Type B pancreatic cell (in vitro differentiated cells): ENCODE results near the gene TRIM49C. TPM values are rescaled to one million over a fixed set of nuclear protein-coding genes. Genes with fewer than 3 reads are reported as not detected.
"Not testable (repeated sequence)": the region's sequence is repeated elsewhere in the genome, so short reads cannot be mapped to it uniquely, and the experiment has no call there.

Experiments
- DNase-seq: peaks from one replicate; pipeline ENCODE4 v3.0.0; 2021; ENCODE audit warnings: mixed read lengths; ENCODE audit not compliant: unreplicated experiment; ENCODE audit errors: extremely low spot score
- H3K27ac Mint-ChIP-seq: 2 replicates; pipeline ENCODE4 v1.8.0; 2021; ENCODE audit warnings: mild to moderate bottlenecking, mixed read lengths
- H3K27me3 Mint-ChIP-seq: 2 replicates; pipeline ENCODE4 v1.8.0; 2021; ENCODE audit warnings: mixed read lengths
- H3K36me3 Mint-ChIP-seq: 2 replicates; pipeline ENCODE4 v1.8.0; 2021; ENCODE audit warnings: mixed read lengths
- H3K4me1 Mint-ChIP-seq: one replicate; pipeline ENCODE4 v1.8.0; 2021; ENCODE audit warnings: mixed read lengths; ENCODE audit not compliant: unreplicated experiment
- H3K4me3 Mint-ChIP-seq: 2 replicates; pipeline ENCODE4 v1.8.0; 2021; ENCODE audit warnings: mild to moderate bottlenecking, mixed read lengths
- H3K9me3 Mint-ChIP-seq: 2 replicates; pipeline ENCODE4 v1.8.0; 2021; ENCODE audit warnings: mixed read lengths
- CTCF ChIP-seq: fragments of 200-600 bp; sonication (generic); conservative IDR thresholded peaks from 2 replicates; pipeline ENCODE4 v1.5.0; 2021; ENCODE audit warnings: antibody characterized with exemption, mild to moderate bottlenecking
- long read RNA-seq: library from polyadenylated mRNA; unstranded; transcript quantifications from one replicate; pipeline ENCODE4 v2.0.0, GENCODE V29; 2020
- total RNA-seq: library from RNA; stranded (reverse); gene quantifications from 2 replicates; pipeline ENCODE4 v1.2.1, GENCODE V29; 2021; ENCODE audit warnings: low replicate concordance

The TRIM49C gene
- not detected in 2 replicates for total RNA-seq
- long read RNA-seq: 0 reads

- not testable (repeated sequence) for H3K27me3 Mint-ChIP-seq, DNase-seq, H3K27ac Mint-ChIP-seq, H3K4me1 Mint-ChIP-seq, H3K4me3 Mint-ChIP-seq, H3K9me3 Mint-ChIP-seq, H3K36me3 Mint-ChIP-seq
These were observed at the start of gene TRIM49C for GRCh38 chr11:90030806-90031205. Gene TRIM49C, plus strand, starts transcription at chr11:90031106. Its CDS starts 4,106 bp downstream, at chr11:90035212.

- DNase-seq, H3K36me3 Mint-ChIP-seq, H3K4me1 Mint-ChIP-seq, H3K9me3 Mint-ChIP-seq, H3K27ac Mint-ChIP-seq, H3K27me3 Mint-ChIP-seq, H3K4me3 Mint-ChIP-seq: not testable (repeated sequence)
These were observed 6.7 kb upstream of the TRIM49C start for GRCh38 chr11:90024184-90024583.

DNA sequence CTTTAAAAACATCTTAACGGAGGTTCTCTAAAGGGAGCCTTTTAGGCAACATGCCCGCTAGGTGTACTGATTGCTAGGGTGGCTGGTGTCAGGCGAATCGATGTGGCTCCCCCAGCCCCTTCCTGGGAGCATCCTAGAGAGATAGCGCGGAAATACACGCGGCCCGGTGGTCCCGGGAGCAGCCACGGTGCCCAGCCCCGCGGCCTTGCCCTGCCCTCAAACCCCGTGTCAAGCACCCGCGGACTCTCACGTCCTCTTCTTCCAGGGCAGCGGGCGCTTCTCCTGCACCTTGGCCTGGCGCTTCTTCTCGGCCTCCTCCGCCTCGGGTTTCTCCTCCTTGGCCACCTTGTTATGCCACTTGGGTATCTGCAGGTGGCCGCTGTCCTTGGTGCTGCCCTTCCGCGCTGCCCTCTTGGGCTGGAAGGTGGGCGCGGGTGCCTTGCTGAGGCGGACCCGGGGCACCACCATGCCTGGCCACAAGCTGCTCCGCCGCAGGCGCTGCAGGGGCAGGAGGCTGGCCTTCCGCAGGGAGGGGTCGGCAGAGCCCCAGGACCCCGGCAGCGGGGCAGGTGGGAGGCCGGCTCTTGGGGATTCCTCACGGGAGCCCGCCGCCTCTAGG is 20.8 kb downstream of the TRIM49C start:
- DNase-seq, H3K4me3 Mint-ChIP-seq, H3K4me1 Mint-ChIP-seq, H3K27ac Mint-ChIP-seq, H3K36me3 Mint-ChIP-seq, H3K27me3 Mint-ChIP-seq, H3K9me3 Mint-ChIP-seq: not testable (repeated sequence)

GRCh38 chr11:90052311-90052710 is 21.4 kb downstream of the TRIM49C start:
- H3K4me1 Mint-ChIP-seq, H3K27ac Mint-ChIP-seq, H3K36me3 Mint-ChIP-seq, H3K27me3 Mint-ChIP-seq, DNase-seq, H3K9me3 Mint-ChIP-seq, H3K4me3 Mint-ChIP-seq: not testable (repeated sequence)
- TF ChIP-seq CTCF: peak; percentile 56

DNA sequence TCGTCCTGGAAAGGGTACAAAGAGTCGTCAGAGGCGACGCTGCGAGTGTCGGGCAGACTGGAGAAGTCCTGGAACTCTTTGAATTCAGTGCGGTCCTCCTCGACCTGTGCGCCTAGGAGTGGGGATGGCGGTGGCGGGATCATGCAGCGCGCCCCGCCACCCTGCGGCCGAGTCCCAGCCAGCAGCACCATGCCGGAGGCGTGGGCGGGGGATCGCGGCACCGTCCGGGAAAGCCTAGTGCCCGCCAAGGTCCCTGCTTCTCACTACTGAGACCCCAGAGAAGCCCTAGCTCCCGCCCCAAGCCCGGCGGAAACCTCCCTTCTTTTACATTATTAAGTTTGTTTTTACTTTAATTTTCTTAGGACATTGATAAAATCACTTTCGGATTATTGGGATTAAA is 22.6 kb downstream of the TRIM49C start:
- not testable (repeated sequence) for H3K27ac Mint-ChIP-seq, H3K36me3 Mint-ChIP-seq, H3K4me3 Mint-ChIP-seq, H3K4me1 Mint-ChIP-seq, H3K27me3 Mint-ChIP-seq, H3K9me3 Mint-ChIP-seq, DNase-seq

- not testable (repeated sequence) for H3K9me3 Mint-ChIP-seq, H3K4me1 Mint-ChIP-seq, H3K27me3 Mint-ChIP-seq, H3K36me3 Mint-ChIP-seq, DNase-seq, H3K27ac Mint-ChIP-seq, H3K4me3 Mint-ChIP-seq
These were observed 54.7 kb downstream of the TRIM49C start, which contains the start of gene UBTFL1 for GRCh38 chr11:90085650-90086049. Gene UBTFL1, plus strand, starts transcription at chr11:90085950. Its CDS starts 0 bp downstream, at chr11:90085950.

- H3K4me1 Mint-ChIP-seq, H3K9me3 Mint-ChIP-seq, H3K27ac Mint-ChIP-seq, H3K4me3 Mint-ChIP-seq, DNase-seq, H3K27me3 Mint-ChIP-seq, H3K36me3 Mint-ChIP-seq: not testable (repeated sequence)
These were observed 57.8 kb downstream of the TRIM49C start for GRCh38 chr11:90088731-90089130.

Other genes starting within 250 kb of the TRIM49C start
- not detected in 2 replicates for gene TRIM49, start 222.5 kb upstream of the TRIM49C start, total RNA-seq
- gene TRIM64B, start 152.6 kb upstream of the TRIM49C start, total RNA-seq: not detected in 2 replicates
- gene TRIM49D1, start 108.9 kb upstream of the TRIM49C start, total RNA-seq: not detected in 2 replicates
- not detected in 2 replicates for gene TRIM49D2, start 107.0 kb upstream of the TRIM49C start, total RNA-seq
- not detected in 2 replicates for gene TRIM64, start 65.1 kb upstream of the TRIM49C start, total RNA-seq
- gene UBTFL1, start 54.8 kb downstream of the TRIM49C start, total RNA-seq: not detected in 2 replicates
- 5.8 and 16.9 TPM in 2 replicates for gene NAALAD2, start 103.6 kb downstream of the TRIM49C start, total RNA-seq
- 51.5 and 63.7 TPM in 2 replicates for gene CHORDC1, start 191.9 kb downstream of the TRIM49C start, total RNA-seq